GM12878 (cell line): ENCODE data around the gene C1orf35. TPM values are rescaled to one million over a fixed set of nuclear protein-coding genes. Genes with fewer than 3 reads are reported as not detected.

Experiments used
- ATAC-seq: fragments of 200-7000 bp; cut with Tn5 transposase; 3 replicates; pipeline ENCODE4 v1.9.1; 2020; ENCODE audit warnings: mild to moderate bottlenecking, moderate library complexity
- BruUV-seq: library from RNA; stranded (reverse); fragments of 400-500 nt; replicated peaks from 2 replicates; lab custom pipeline; 2021; lab: Mats Ljungman, UMichigan
- CTCF ChIA-PET: fragments of 300-600 bp; sonication (Branson Sonifier 250); formaldehyde crosslinking; extraction: SDS; loops from one replicate; lab custom pipeline; 2021; ENCODE audit warnings: inconsistent platforms; lab: Yijun Ruan, JAX
- POLR2A ChIA-PET: fragments of 350-600 bp; formaldehyde crosslinking; extraction: SDS; loops from one replicate; lab custom pipeline; 2021; ENCODE audit warnings: inconsistent platforms; lab: Charles Lee
- RAD21 ChIA-PET: fragments of 300-600 bp; sonication (Branson Sonifier 250); formaldehyde crosslinking; loops from one replicate; lab custom pipeline; 2023; ENCODE audit warnings: antibody characterized with exemption; ENCODE audit not compliant: unreplicated experiment; lab: Charles Lee
- SMC1A ChIA-PET: fragments of 300-600 bp; sonication (Branson Sonifier 250); formaldehyde crosslinking; loops from one replicate; lab custom pipeline; 2023; ENCODE audit not compliant: unreplicated experiment, uncharacterized antibody; lab: Charles Lee
- DNase-seq: peaks from one replicate; pipeline ENCODE4 v3.0.0-alpha.2; 2011; ENCODE audit warnings: low read depth, low spot score
- FAIRE-seq: peaks from 3 replicates; lab custom pipeline; 2011; peaks lifted over from hg19 to GRCh38; lab: Jason Lieb, UNC
- H2AFZ ChIP-seq: 2 replicates; pipeline ENCODE4 v1.6.0; 2011; ENCODE audit warnings: low read depth, low read length, control low read depth; ENCODE audit not compliant: control insufficient read depth
- H3K27ac ChIP-seq: 2 replicates; pipeline ENCODE4 v1.5.1; 2011; ENCODE audit warnings: control low read depth; ENCODE audit not compliant: control insufficient read depth, insufficient read depth
- H3K27me3 ChIP-seq, 2 experiments: replicated peaks in 1 of 2; 2 replicates each; pipeline versions ENCODE4 v1.6.0 to v1.6.1; 2011; ENCODE audit warnings: low read length in 1 of 2; ENCODE audit not compliant: control insufficient read depth in 2 of 2, insufficient read depth in 2 of 2
- H3K36me3 ChIP-seq, 2 experiments: 2 replicates each; pipeline ENCODE4 v1.5.1; 2011; ENCODE audit warnings: low read length in 1 of 2; ENCODE audit not compliant: control insufficient read depth in 2 of 2, insufficient read depth in 2 of 2
- H3K4me1 ChIP-seq: 2 replicates; pipeline ENCODE4 v1.6.1; 2011; ENCODE audit warnings: mild to moderate bottlenecking, low read length, moderate library complexity, mixed read lengths; ENCODE audit not compliant: control insufficient read depth, insufficient read depth
- H3K4me2 ChIP-seq: 2 replicates; pipeline ENCODE4 v1.6.0; 2011; ENCODE audit warnings: control low read depth; ENCODE audit not compliant: control insufficient read depth, insufficient read depth
- H3K4me3 ChIP-seq: fragments of 200-600 bp; sonication (generic); 2 replicates; pipeline ENCODE4 v1.5.1; 2016
- H3K79me2 ChIP-seq: 2 replicates; pipeline ENCODE4 v1.6.0; 2011; ENCODE audit warnings: low read length; ENCODE audit not compliant: control insufficient read depth, insufficient read depth
- H3K9ac ChIP-seq: 2 replicates; pipeline ENCODE4 v1.8.0; 2011; ENCODE audit warnings: low read length, control low read depth, mixed read lengths; ENCODE audit not compliant: control insufficient read depth, insufficient read depth
- H3K9me3 ChIP-seq: replicated peaks from 3 replicates; pipeline ENCODE4 v1.5.1; 2011; ENCODE audit warnings: mild to moderate bottlenecking, low read length; ENCODE audit not compliant: control insufficient read depth, insufficient read depth
- H4K20me1 ChIP-seq: 2 replicates; pipeline ENCODE4 v1.6.0; 2011; ENCODE audit not compliant: control insufficient read depth, insufficient read depth
- E4F1 ChIP-seq: fragments of 450-650 bp; IDR thresholded peaks from 2 replicates; pipeline ENCODE4 v1.6.1; 2018; ENCODE audit warnings: borderline replicate concordance, mild to moderate bottlenecking; ENCODE audit not compliant: partially characterized antibody
- MEF2B ChIP-seq: fragments of 450-650 bp; IDR thresholded peaks from 2 replicates; pipeline ENCODE4 v1.6.1; 2018; ENCODE audit warnings: mild to moderate bottlenecking, moderate library complexity; ENCODE audit not compliant: partially characterized antibody, poor library complexity, severe bottlenecking
- MTA3 ChIP-seq: IDR thresholded peaks from 2 replicates; pipeline ENCODE4 v1.6.1; 2012; ENCODE audit warnings: low read length, inconsistent platforms, borderline replicate concordance
- NR2C1 ChIP-seq: fragments of 450-650 bp; IDR thresholded peaks from 2 replicates; pipeline ENCODE4 v1.6.1; 2017; ENCODE audit warnings: antibody characterized with exemption, mild to moderate bottlenecking, moderate library complexity
- PBX3 ChIP-seq: IDR thresholded peaks from 2 replicates; pipeline ENCODE4 v1.6.1; 2011; ENCODE audit warnings: mild to moderate bottlenecking, low read depth, low read length, moderate library complexity; ENCODE audit not compliant: insufficient replicate concordance
- PKNOX1 ChIP-seq: fragments of 450-650 bp; IDR thresholded peaks from 2 replicates; pipeline ENCODE4 v1.6.1; 2016; ENCODE audit warnings: mild to moderate bottlenecking
- RAD51 ChIP-seq: fragments of 450-650 bp; IDR thresholded peaks from 2 replicates; pipeline ENCODE4 v1.6.1; 2016; ENCODE audit warnings: moderate library complexity, mild to moderate bottlenecking, inconsistent platforms
- RCOR1 ChIP-seq: conservative IDR thresholded peaks from 2 replicates; pipeline ENCODE4 v1.6.1; 2012; ENCODE audit warnings: low read depth, low read length, improper control_type of control experiment
- RELA ChIP-seq: fragments of 450-650 bp; IDR thresholded peaks from 2 replicates; pipeline ENCODE4 v1.8.0; 2014; ENCODE audit warnings: borderline replicate concordance; ENCODE audit not compliant: partially characterized antibody
- SMARCA5 ChIP-seq: fragments of 450-650 bp; IDR thresholded peaks from 2 replicates; pipeline ENCODE4 v1.6.1; 2017; ENCODE audit warnings: mild to moderate bottlenecking
- TBL1XR1 ChIP-seq: IDR thresholded peaks from 2 replicates; pipeline ENCODE4 v1.6.1; 2012; ENCODE audit warnings: low read depth, low read length, improper control_type of control experiment
- TCF3 ChIP-seq: IDR thresholded peaks from 2 replicates; pipeline ENCODE4 v1.6.1; 2012; ENCODE audit warnings: low read depth, mild to moderate bottlenecking, low read length, borderline replicate concordance; ENCODE audit not compliant: insufficient read depth
- WGBS: methylation state at CpG from one replicate; pipeline ENCODE4 v1.1.6; 2016; ENCODE audit warnings: low lambda C conversion rate; ENCODE audit not compliant: insufficient replicate concordance, insufficient coverage; ENCODE audit errors: missing lambda C conversion rate; 5-methylcytosine and 5-hydroxymethylcytosine counted together
- in situ Hi-C: fragments of 300-500 bp; cut with MboI; formaldehyde crosslinking; loops from 9 replicates; pipeline ENCODE4 v1.14.3; 2018; ENCODE audit warnings: mixed read lengths
- intact Hi-C: fragments of 100-400 bp; cut with micrococcal nuclease; formaldehyde crosslinking; loops from one replicate; pipeline ENCODE4 v1.14.2; 2022; ENCODE audit not compliant: unreplicated experiment
- polyA plus RNA-seq, 11 experiments: library from polyadenylated mRNA; depleted of rRNA in 4 of 11; unstranded in 6 of 11; stranded (reverse) in 5 of 11; fragments of >200 nt; fragmentation: Nextera tagmentation in 4 of 11; fragmentation: Illumina TruSeq in 1 of 11; extraction: Ambion mirVana in 4 of 11; extraction: Trizol in 1 of 11; gene quantifications; 1 replicate in 1 of 11; 2 replicates in 10 of 11; pipeline versions ENCODE4 v1.2.1 to v1.2.3, GENCODE V29; 2011 to 2016; ENCODE audit warnings: inconsistent platforms in 2 of 11, missing spikeins in 2 of 11, low read depth in 1 of 11
- total RNA-seq, 4 experiments: library from RNA; depleted of rRNA in 3 of 4; stranded (reverse); fragments of >200 nt in 3 of 4; fragmentation: Illumina TruSeq in 1 of 4; extraction: Trizol in 1 of 4; gene quantifications; 2 replicates each; pipeline versions ENCODE4 v1.2.1 to v1.2.3, GENCODE V29; 2013 to 2021

C1orf35 gene
- total and polyA plus RNA-seq, 10 of the 15 experiments (the other 5 are each of a cell fraction or from before 2014, with no cell fraction given): 2.5 to 27.0 (median 10.6) TPM

- TF ChIP-seq E4F1 (no peak), MTA3 (no peak), SMARCA5 (no peak), RELA (no peak)
- TF ChIP-seq, all 136 proteins: peak for 3
Observed at GRCh38 chr1:228087771-228088251, 15.3 kb downstream of the C1orf35 start (continued).

- 35% methylated on average over 6 of the region's 6 CpGs for WGBS
- BruUV-seq: no TSS peak
- ATAC-seq: no peak
Observed at GRCh38 chr1:228085287-228085951, 17.7 kb downstream of the C1orf35 start.

More at GRCh38 chr1:228085287-228085951, 17.7 kb downstream of the C1orf35 start:
- in situ Hi-C loops: no loop called here
- intact Hi-C loops: loop anchor here (2.0 kb wide), 1 partner anchor 17 kb away; the partner anchor contains the start of gene C1orf35
- peak overlapping the region; percentile 94 for H3K4me3 ChIP-seq
- H3K27me3 ChIP-seq: no peaks in the 10 kb centered on the region
- FAIRE-seq: no peak
- TF ChIP-seq NR2C1 (no peak), TBL1XR1 (no peak), PBX3 (peak; percentile 55), MEF2B (peak; percentile 59), RAD51 (peak; percentile 21; the same call in 1 of the 2 replicates), PKNOX1 (peak; percentile 91), RCOR1 (no peak), TCF3 (no peak)
- H3K4me2 ChIP-seq: peak overlapping the region; percentile 94
- H3K27ac ChIP-seq: peak overlapping the region; percentile 3; the same call in 1 of the 2 replicates
- peaks cover 57% of the 10 kb centered on the region for H3K4me1 ChIP-seq
- peak overlapping the region; percentile 99 for H3K9ac ChIP-seq
- peaks cover 55% of the 10 kb centered on the region for H4K20me1 ChIP-seq
- DNase-seq: no peak
- H2AFZ ChIP-seq: no peak overlapping the region
- ChIA-PET SMC1A (no interaction called here), CTCF (interaction anchor here (0.6 to 2.7 kb wide), 3 partner anchors 81 to 1677 kb away, joined by 3 to 14 read pairs (median 7); partner anchors contain the start of genes IBA57 and PARP1), RAD21 (interaction anchor here (1.0 kb wide), 1 partner anchor 16 kb away, joined by 3 read pairs; no protein-coding TSS in a partner anchor), POLR2A (interaction anchor here (1.7 kb wide), 1 partner anchor 14 kb away, joined by 5 read pairs; no protein-coding TSS in a partner anchor)
- H3K79me2 ChIP-seq: peaks cover 98% of the 10 kb centered on the region
- peaks cover 4 to 5% of the 10 kb centered on the region in 2 experiments; a peak in 3 of 4 replicates for H3K36me3 ChIP-seq
- H3K9me3 ChIP-seq: no peaks in the 10 kb centered on the region
